Measurements from ENCODE around the gene THEM4. TPM values are rescaled to one million over a fixed set of nuclear protein-coding genes. Genes with fewer than 3 reads are reported as not detected.

Gene THEM4
- total RNA-seq, 1 experiment from 2014 or later = 12.2 TPM

GRCh38 chr1:151838222-151839081, 70.9 kb downstream of the THEM4 start:
- no peak for DNase-seq (ENCODE audit: low spot score)

DNA sequence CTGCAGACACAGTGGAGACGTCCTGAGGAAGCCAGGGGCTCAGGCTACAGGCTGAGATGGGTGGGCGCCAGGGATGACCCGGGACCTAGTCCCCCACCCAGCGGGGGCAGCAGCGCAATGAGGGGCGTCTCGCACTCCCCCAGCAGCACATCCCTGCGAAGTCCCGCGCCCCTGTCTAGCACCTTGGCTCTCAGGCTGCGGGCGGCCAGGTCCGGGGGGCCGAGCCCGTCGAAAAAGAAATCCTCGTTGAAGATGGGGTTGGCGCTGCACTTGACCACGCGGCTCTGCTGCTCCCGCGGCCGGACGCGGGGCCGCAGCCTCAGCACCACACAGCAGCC, 71.5 kb downstream of the THEM4 start:
- DNase-seq (ENCODE audit: low spot score) = no peak

GRCh38 chr1:151837197-151837596, 72.1 kb downstream of the THEM4 start:
- no peak for DNase-seq (ENCODE audit: low spot score)

GRCh38 chr1:151835596-151835995, 73.7 kb downstream of the THEM4 start:
- DNase-seq (ENCODE audit: low spot score) = no peak

- DNase-seq (ENCODE audit: low spot score) = no peak
Measured at GRCh38 chr1:151834239-151834638, 75.1 kb downstream of the THEM4 start.

DNA sequence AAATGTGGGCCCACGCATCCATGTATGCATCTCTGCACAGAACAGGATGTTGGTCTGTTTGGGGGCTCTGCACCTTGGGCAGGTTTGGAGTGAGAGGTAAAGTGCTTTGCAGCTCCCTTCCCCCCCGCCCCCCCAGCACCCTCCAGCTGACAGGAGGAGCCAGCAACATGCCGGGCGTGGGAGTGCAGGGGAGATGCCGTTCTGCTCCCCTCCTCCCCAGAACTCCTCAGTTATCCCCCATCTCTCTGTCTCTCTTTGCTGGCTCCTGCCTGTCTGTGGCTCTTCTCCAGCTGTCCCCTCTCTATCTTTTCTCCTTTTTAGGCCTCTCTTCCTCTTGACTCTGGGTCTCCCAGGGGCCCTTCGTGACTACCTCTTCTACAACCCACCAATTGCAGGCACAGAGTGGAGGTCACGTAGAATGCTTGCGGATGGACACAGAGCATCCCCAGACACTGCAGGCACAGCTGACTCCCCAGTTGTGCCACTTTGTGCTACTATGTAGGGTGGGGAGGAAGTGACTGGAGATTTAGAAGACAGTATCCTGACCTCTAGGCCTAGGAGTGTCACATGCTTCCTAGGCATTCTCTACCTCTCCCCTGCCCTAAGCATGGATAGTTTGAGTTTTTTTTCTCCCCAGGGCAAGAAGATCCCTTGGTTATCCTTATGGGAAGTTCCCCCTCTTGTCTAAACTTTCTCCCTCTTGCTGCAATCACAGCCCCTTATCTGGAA, 76.0 kb downstream of the THEM4 start:
- DNase-seq (ENCODE audit: low spot score) = no peak

DNA sequence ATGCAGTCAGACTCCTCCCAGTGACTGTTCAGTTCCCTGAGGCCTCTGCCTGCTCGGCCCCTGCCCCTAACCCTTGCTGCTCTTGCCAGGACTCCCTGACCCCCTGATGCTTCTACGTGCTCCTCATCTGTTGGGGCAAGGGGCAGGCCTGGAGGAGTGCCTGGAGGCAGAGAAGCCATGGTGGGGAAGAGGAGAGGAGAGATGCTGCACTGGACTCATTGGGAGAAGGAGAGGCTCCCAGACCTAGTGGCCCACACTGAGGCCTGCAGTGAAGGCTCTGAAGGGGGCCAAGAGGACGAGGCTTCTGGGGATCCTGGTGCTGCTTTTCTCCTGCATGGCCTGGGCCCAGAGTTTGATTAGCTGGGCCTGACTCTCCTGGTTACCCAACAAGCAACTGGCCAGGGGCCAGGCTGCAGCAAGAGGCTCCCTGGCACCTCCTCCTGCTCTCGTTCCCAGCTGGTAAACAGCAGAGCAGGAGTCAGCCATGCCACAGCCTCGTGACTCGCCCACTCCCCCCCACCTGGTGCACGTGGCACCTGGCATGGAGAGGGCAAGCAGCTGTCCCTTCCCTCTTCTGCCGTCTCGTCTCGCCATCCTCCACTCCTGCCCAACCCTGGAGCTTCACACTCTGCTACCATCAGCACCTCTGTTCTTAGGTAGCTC, 76.9 kb downstream of the THEM4 start:
- DNase-seq (ENCODE audit: low spot score) = peak; percentile 49

DNA sequence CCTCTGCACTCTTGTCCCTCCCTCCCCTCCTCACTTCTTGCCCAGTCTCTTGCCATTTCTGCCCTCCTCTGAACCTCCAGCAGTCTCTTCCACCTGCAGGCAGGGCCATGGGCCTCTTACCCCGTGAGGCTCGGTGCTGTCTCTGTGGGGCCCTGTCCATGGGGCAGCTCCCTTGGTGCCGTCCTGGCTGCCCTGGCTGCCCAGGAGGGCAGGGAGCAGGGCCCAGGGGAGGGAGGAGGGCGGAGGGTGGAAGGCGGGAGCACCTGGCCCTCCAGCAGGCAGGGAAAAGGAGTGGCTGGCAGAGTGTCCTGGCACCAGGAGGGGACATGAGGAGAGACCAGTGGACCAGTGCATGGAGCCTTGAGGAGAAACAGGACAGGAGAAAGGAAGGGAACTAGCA, 77.7 kb downstream of the THEM4 start, which contains the start of gene RORC:
Gene RORC, minus strand, starts transcription at position 198 of the 400 bp plus-strand sequence. Its CDS starts 38 bp downstream, at position 160.
- DNase-seq (ENCODE audit: low spot score) = no peak

- no peak for DNase-seq (ENCODE audit: low spot score)
Measured at GRCh38 chr1:151831256-151831591, 78.1 kb downstream of the THEM4 start.

GRCh38 chr1:151830055-151830454, 79.3 kb downstream of the THEM4 start:
- no peak for DNase-seq (ENCODE audit: low spot score)

GRCh38 chr1:151829352-151830046, 79.8 kb downstream of the THEM4 start:
- DNase-seq (ENCODE audit: low spot score) = no peak

DNA sequence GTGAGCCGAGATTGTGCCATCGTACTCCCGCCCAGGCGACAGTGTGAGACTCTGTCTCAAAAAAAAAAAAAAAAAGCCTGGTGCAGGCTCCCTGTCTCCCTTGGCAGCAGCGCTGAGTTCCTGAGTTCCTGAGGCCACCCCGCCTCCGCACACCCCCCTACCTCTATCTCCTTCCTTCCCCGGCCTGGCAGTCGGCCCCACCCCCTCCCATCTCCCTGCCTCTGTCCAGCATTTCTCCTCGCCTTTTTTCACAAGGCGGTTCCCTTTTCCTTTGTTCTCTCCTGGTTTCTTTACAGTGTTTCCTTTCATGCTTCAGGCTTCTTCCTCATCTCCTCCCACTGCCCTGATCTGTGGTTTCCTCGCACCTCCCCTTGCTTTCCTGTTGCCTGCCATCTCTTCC, 80.4 kb downstream of the THEM4 start:
- DNase-seq (ENCODE audit: low spot score) = peak; percentile 80

- DNase-seq (ENCODE audit: low spot score) = no peak
Measured at GRCh38 chr1:151827853-151828252, 81.5 kb downstream of the THEM4 start.

DNA sequence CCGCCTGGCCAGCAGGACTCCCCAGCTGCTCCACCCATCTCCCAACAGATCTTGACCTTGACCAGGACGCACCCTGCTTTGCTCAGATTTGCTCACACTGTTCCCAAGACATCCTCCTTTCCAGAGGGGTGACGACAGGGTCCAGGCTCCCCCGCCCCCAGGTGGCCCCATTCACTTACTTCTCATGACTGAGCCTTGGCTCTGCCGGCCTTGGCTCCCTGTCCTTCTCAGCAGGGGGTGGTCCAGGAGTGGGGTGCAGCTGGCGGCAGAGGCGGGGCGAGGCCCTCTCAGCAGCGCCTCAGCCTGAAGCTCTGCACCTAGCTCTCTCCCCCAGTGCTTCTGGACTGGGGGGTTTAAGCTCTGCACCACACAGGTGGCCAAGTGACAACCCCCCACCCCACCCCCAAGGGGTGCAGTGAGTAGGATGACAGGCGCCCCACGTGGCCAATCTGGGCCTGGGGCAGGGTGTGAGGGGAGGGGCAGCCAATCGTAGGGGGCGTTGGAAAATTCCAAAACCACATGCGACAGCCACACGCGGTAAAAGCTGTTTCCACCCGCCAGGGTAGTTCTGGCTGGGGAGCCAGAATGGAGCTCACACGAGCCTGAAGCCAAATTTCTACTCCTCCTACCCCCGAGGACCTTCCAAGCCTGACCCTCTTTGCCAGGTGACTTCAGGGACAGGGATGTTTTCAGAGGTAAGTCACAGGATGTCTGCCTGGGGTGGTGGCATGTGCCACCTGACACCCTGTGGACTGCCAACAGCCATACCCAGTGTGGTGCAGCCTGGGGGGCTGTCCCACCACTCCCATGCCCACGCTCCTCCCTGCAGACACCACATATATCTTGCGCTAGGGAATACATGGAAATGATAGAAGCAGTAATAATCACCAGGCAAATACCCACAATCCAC, 83.3 kb downstream of the THEM4 start:
- no peak for DNase-seq (ENCODE audit: low spot score)

GRCh38 chr1:151825204-151825603, 84.1 kb downstream of the THEM4 start:
- no peak for DNase-seq (ENCODE audit: low spot score)

Small RNAs within 50 kb of the gene (small RNA-seq; reads per million reads assigned to genes)
- gene RF00019 = not detected

Other genes starting within 250 kb of the THEM4 start
- 0.08 and 0.97 TPM in 2 replicates for gene CELF3, start 192.7 kb downstream of the THEM4 start, total RNA-seq (2014; rRNA removed; shearing (Covaris generic))
- not detected in 2 replicates for gene RIIAD1, start 188.0 kb downstream of the THEM4 start, total RNA-seq (2014; rRNA removed; shearing (Covaris generic))
- gene MRPL9, start 146.0 kb downstream of the THEM4 start, total RNA-seq (2014; rRNA removed; shearing (Covaris generic)) = 122 and 193 TPM in 2 replicates
- gene TDRKH, start 119.0 kb downstream of the THEM4 start, total RNA-seq (2014; rRNA removed; shearing (Covaris generic)) = 6.8 and 9.3 TPM in 2 replicates
- gene LINGO4, start 104.1 kb downstream of the THEM4 start, total RNA-seq (2014; rRNA removed; shearing (Covaris generic)) = not detected in 2 replicates
- 0.33 and 1.1 TPM in 2 replicates for gene RORC, start 77.7 kb downstream of the THEM4 start, total RNA-seq (2014; rRNA removed; shearing (Covaris generic))
- gene C2CD4D, start 69.7 kb downstream of the THEM4 start, total RNA-seq (2014; rRNA removed; shearing (Covaris generic)) = 3.5 and 5.2 TPM in 2 replicates
- not detected in 2 replicates for gene THEM5, start 55.8 kb downstream of the THEM4 start, total RNA-seq (2014; rRNA removed; shearing (Covaris generic))
- gene S100A10, start 84.3 kb upstream of the THEM4 start, total RNA-seq (2014; rRNA removed; shearing (Covaris generic)) = 279 and 305 TPM in 2 replicates
- 326 and 331 TPM in 2 replicates for gene S100A11, start 127.5 kb upstream of the THEM4 start, total RNA-seq (2014; rRNA removed; shearing (Covaris generic))
- not detected in 2 replicates for gene TCHHL1, start 179.6 kb upstream of the THEM4 start, total RNA-seq (2014; rRNA removed; shearing (Covaris generic))
- gene TCHH, start 205.9 kb upstream of the THEM4 start, total RNA-seq (2014; rRNA removed; shearing (Covaris generic)) = 0.03 TPM in 1 of 2 replicates, not detected in the other
- not detected in 2 replicates for gene RPTN, start 249.7 kb upstream of the THEM4 start, total RNA-seq (2014; rRNA removed; shearing (Covaris generic))